Middle frontal gyrus (tissue), 1 donor: ENCODE measurements around the gene CACNA1C.
"Not testable (repeated sequence)": the region's sequence is repeated elsewhere in the genome, so short reads cannot be mapped to it uniquely, and the experiment has no call there.

Experiments used
- DNase-seq: peaks from one replicate; pipeline ENCODE4 v3.0.0-alpha.2; 2015; ENCODE audit warnings: low spot score; ENCODE audit errors: extremely low spot score

Gene CACNA1C

DNA sequence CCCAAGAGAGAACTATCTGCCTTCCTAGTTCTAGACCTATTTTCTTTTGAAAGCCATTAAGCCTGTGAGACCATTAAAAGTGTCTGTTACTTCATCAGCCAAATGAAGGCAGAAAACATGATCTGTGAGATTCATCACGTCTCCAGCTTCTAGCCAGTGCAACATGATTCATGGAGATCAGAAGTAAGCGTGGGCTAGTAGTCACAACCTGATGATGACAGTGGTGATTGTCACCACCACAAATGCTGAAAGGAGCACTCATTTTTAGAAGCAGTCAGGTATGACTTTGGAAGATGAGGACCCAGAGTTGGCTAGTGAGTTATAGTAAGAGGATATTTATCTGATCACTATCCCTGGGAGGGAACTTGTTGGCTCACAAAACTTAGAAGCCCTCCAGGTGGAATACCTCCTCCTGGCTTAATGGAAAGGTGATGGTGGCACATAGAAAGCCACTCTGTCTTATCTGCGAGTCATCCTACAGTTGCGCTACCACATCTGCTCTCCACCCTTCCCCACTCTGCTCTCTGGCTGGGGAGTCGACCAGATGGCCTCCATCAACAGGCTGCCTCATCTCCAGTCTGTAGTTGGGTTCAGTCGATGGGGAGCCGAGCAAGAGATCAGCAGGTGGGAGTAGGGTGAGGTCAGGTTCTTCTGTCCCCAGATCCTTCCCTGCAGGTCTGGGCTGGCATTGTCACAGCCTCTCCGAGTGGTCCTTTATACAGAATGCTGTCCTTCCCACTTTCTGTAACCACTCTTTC, 424.4 kb downstream of the CACNA1C start:
- no peak for DNase-seq

- no peak for DNase-seq
These were observed 427.2 kb downstream of the CACNA1C start for GRCh38 chr12:2479851-2480535.

GRCh38 chr12:2481346-2481745, 428.6 kb downstream of the CACNA1C start:
- no peak for DNase-seq

DNA sequence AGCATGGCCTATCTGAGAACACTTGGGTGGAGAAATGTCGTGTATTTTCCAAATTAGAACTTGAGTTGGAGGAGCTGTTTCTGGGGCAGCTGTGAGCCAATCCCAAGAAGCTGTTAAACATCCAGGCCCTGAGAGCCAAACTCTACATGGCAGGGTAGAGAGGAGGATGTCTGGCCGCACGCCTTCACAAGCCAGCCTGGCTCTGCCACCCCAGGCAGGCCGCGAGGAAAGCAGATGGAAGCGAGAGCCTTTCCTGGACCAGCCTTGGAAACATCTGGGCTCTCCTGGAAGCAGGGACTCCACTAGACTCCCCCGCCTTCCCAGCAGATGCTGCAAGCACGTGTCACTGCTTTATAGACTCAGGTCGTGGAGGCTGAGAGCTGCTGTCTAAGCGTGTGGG, 429.2 kb downstream of the CACNA1C start:
- DNase-seq, result peak; percentile 23

GRCh38 chr12:2482938-2483660, 430.3 kb downstream of the CACNA1C start:
- no peak for DNase-seq

DNA sequence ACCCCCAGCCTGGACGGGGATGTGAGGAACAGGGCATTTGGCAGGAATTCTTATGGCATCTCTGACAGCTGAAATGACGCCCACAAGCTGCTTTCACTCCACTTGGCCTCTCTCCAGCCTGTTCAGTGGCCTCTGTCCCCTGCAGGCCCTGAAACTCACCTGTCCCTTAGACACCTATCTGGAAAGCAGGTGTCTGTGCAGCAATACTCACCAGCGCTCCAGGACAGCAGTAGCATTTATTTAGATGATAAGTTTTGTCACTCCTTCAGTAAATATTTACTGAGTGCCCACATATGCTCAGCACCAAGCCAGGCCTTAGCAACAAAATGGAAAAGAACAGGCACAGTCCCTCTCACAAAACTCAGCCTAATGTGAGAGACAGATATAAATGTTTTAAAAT, 430.9 kb downstream of the CACNA1C start:
- no peak for DNase-seq

DNA sequence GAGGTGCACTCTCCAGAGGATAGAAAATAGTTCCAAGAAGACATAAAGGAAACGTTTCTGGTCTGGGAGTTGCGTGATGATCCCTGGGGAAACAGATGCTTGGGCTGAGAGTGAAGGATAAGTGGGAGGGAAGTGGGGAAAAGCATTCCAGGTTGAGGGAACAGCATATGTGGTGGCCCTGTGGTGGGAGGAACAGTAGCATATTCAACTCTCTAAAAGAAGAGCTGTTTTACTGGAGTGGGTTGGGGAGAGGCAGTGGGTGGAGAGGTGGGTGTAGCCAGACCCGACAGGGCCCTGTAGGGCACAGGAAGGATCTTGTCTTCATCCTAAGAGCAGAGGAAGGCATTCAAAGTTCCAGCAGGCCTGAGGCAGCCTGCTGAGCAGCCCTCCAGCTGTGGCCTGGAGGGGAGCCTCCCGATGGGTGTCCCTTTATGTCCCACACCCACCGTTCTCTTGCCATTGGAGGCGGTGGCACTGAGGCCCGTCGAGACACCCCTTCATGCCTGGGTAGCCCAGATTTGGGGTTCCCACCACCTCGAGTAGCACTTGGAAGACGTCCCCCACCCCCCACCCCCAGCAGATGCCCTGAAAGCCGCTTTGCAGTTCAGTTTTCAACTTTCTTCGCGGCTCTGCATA, 431.5 kb downstream of the CACNA1C start:
- DNase-seq, result no peak

DNA sequence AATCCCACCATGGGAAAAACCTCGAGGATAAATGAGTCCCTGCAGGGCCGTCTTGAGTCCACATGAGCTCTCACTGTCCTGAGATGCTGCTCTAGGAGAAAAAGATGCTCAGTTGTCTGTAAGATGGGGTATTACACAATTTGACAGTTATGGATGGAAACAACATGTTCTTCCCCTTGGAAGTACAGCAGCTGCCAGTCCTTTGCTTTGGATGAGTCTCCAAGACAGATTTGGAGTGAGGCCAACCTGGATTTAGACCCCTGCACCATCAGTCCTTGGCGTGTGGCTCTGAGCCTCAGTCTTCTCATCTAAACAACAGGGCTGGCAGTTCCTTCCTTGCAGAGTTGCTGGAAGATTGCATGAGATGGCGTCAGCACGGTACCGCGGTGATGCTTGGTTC, 432.9 kb downstream of the CACNA1C start:
- DNase-seq, result no peak

DNA sequence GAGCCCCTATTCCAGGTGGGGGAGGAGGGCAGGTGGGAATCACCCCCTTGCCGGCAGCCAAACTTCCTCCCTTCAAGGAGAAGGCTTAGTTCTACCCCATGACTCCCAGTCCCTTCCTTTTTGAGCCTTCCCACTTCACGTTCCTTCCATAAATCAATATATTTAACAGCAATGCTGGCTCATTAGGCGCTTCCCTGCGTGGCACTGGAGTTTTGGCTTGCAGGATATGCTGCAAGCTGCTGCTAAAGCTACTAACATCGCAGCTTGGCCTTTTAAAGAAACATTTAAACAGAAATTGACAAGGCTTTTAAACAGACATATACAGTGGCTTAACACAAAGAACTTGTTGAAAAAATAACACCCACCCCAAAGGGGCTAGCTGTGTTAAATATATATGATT, 434.0 kb downstream of the CACNA1C start:
- DNase-seq, result no peak

GRCh38 chr12:2487278-2487677, 434.5 kb downstream of the CACNA1C start:
- DNase-seq, result no peak

GRCh38 chr12:2488131-2488530, 435.3 kb downstream of the CACNA1C start:
- DNase-seq, result no peak

DNA sequence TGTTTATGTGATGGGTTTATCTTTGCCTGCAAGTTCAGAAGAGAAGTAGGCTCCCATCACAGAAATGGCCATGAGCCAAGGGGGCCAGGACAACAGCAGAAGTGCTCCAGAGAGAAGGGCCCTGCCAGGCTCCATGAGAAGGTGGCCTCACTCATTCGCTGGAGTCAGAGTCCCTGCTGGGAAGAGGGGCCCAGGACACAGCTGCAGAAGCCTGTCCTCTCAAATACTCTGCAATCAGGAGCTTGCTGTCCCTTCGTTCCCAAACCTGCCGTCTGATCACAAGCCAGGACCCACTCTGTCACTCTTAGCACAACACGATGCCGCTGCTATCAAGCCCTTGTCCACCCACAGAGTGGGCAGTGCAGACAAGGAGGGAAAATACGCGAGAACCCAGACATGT, 435.8 kb downstream of the CACNA1C start:
- DNase-seq, result no peak

DNA sequence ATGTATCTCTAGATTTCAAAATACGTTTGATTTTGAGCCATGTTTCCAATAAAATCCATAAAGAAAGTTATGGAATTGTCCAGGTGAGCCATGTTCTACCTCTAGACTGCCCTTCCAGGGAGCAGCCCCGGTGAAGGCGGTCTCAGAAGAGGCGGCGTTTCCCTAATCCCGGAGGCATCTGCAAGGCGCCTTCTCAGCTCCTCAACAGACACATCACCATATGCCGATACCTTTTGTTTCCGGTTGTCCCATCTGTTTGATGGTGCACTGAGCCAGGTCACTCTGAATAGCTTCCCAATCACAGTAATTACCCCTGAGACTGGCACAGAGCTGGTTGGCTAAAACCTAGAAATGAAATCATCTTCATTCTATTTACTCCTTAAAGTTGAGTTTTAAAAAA, 436.5 kb downstream of the CACNA1C start:
- no peak for DNase-seq

DNA sequence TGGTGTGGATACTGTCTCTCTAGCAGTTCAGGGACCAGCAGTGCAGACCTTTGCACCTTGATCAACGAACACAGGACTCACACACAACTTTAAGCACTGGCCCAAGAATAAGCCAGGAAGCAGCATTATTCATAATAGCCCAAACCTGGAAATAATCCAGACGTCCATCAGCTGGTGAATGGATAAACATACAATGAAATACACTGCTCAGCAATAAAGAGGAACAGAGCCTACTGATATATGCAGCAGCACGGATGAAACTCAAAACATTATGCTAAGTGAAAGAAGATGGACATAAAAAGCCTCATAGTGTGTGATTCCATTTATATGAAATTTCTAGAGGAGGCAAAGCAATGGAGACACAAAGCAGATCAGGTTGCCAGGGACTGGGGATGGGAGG, 438.0 kb downstream of the CACNA1C start:
- no peak for DNase-seq

DNA sequence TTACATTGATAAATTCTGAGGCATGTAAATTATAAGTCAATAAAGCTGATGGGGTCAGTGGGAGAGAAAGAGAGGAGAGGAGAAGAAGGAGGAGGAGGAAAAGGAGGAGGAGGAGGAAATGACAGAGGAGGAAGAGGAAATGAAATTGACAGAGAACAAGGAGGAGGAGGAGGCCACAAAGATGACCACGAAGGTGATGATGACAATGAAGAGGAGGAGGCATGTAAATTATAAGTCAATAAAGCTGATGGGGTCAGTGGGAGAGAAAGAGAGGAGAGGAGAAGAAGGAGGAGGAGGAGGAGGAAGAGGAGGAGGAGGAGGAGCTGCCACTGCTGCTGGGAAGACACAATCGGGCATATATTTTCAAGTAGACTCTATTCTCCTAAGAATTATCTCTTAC, 438.6 kb downstream of the CACNA1C start:
- DNase-seq, result not testable (repeated sequence)

DNA sequence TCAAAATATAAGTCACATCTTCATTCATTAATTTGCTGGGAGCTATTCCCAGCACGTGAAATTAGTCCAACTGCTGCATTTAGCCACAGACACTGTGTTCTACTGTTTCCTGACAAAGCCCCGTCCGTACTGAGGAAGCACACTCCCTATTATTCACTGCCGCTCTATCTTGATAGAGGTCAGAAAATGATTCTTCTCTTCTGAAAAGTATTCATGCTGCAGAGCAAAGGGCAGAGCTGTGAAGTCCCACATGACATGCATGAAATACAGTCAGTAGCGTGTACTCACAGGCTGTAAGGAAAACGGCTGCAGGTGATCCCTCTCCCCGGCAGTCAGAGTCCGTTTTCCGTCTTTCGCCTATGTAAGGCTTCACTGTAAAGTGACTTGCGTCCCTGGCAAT, 439.4 kb downstream of the CACNA1C start:
- no peak for DNase-seq

- no peak for DNase-seq
These were observed 440.3 kb downstream of the CACNA1C start for GRCh38 chr12:2493086-2493485.

- DNase-seq, result no peak
These were observed 441.9 kb downstream of the CACNA1C start for GRCh38 chr12:2494486-2495192.

GRCh38 chr12:2495417-2496112, 442.8 kb downstream of the CACNA1C start:
- no peak for DNase-seq

DNA sequence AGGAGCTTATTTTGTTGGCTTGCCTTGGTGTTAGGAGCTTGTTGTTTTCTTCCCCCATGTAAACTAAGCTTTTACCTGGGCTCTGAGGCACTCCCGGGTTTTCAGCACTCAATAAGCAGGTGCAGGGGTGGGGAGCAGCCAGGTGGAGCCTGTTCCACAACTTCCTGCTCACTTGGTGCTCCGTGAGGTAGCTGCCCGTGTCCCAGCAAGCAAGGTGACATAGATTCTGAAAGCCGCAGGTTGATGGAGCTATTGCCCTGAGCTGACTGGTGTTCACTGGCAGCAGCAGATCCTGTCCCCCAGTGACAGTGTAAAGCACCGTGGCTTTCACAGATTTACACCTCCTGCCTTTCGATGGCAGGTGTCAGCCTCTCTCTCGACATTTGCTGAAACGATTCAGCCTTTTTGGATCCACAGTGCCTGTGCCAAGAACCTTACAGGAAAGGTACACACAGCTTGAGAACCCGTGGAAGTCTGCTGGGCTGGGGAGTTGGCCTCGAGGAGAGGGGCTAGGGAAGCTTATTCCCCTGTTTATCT, 446.2 kb downstream of the CACNA1C start:
- no peak for DNase-seq
